ENCODE measurements around the gene PCDHGA5.
A peak's percentile ranks its signal among the peaks of the same experiment; 100 is the strongest.
"Not testable (repeated sequence)": the region's sequence is repeated elsewhere in the genome, so short reads cannot be mapped to it uniquely, and the experiment has no call there.

The PCDHGA5 gene

GRCh38 chr5:141354900-141355469 lies 9.0 kb upstream of the PCDHGA5 start, which contains the start of gene PCDHGA4:
Gene PCDHGA4 (plus strand): TSS chr5:141355021. CDS start chr5:141355108, 87 bp downstream.
- DNase-seq = no peak

- no peak for DNase-seq
Measured at GRCh38 chr5:141355641-141356040, 8.3 kb upstream of the PCDHGA5 start.

DNA sequence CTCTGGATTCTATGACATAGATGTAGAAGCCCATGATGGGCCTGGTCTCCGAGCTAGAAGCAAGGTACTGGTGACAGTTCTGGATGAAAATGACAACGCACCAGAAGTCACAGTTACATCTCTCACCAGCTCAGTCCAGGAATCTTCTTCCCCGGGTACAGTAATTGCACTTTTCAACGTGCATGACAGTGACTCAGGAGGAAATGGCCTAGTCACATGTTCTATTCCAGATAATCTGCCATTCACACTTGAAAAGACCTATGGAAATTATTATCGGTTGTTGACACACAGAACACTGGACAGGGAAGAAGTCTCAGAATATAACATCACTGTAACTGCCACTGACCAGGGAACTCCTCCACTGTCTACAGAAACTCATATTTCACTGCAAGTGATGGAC lies 7.8 kb upstream of the PCDHGA5 start:
- no peak for DNase-seq

DNA sequence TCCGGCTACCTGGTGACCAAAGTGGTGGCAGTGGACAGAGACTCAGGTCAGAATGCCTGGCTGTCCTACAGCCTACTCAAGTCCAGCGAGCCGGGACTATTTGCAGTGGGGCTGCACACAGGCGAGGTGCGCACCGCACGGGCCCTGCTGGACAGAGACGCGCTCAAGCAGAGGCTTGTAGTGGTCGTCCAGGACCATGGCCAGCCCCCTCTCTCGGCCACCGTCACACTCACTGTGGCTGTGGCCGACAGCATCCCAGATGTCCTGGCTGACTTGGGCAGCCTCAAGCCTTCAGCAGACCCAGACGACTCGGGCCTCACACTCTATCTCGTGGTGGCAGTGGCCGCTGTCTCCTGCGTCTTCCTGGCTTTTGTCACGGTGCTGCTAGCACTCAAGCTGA lies 7.0 kb upstream of the PCDHGA5 start:
- no peak for DNase-seq

DNA sequence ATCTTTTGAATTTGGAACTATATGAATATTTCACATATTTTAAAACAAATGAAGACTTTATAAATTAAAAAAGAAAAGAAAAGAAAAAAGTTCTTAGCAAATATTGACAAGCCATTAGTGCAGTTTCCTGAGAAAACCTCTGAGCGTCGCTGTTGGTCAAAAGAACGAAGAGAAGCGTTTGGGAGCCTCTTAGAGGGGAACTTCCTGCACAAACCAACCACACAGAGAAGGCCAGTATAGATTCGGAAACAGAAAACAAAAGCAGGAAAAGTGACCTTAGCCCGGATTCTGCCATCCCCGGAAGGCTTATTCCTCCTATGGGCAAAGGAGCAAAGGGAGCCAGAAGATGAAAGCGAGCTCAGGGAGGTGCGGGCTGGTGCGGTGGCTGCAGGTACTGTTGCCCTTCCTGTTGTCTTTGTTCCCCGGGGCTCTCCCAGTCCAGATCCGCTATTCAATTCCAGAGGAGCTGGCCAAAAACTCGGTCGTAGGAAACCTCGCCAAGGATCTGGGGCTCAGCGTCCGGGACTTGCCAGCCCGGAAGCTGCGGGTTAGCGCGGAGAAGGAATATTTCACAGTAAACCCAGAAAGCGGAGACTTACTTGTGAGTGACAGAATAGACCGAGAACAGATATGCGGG lies 4.1 kb upstream of the PCDHGA5 start, which contains the start of gene PCDHGB2:
Gene PCDHGB2, plus strand, starts transcription at position 205 of the 637 bp plus-strand sequence. Its CDS starts 142 bp downstream, at position 347.
- DNase-seq = peak; percentile 41

DNA sequence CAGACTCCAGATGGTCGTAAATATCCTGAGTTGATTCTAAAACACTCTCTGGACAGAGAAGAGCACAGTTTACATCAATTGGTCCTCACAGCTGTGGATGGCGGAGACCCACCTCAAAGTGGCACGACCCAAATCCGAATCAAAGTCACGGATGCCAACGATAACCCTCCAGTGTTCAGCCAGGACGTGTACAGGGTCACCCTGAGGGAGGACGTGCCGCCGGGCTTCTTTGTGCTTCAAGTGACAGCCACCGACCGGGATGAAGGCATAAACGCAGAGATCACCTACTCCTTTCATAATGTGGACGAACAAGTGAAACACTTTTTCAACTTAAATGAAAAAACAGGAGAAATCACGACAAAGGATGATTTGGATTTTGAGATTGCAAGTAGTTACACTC lies 3.3 kb upstream of the PCDHGA5 start:
- DNase-seq = no peak

DNA sequence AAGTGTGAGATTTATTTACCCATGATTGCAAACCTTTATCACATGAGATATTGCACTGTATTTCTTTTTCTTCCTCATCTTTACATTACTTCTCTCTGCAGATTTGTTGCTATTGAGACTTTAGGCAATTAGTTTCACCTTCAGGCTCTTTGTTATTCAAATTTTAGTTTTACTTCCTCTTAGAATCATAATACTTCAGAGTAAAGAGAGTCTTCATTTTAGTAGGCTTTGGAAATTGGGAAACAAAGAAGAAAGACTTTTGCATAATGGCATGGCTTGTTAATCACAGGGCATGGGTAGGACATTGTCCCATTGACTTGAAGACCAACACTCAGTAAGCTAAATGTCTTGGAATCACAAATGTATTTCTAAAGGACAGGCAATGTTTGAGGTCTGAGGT lies 1.2 kb upstream of the PCDHGA5 start:
- no peak for DNase-seq

GRCh38 chr5:141366016-141366896 lies 2.3 kb downstream of the PCDHGA5 start:
- no peak for DNase-seq

GRCh38 chr5:141369994-141370848 lies 6.3 kb downstream of the PCDHGA5 start, which contains the start of gene PCDHGB3:
Gene PCDHGB3 (plus strand): TSS chr5:141370242. CDS start chr5:141370395, 153 bp downstream.
- DNase-seq = peak; percentile 64

- DNase-seq = no peak
Measured at GRCh38 chr5:141371572-141372475, 7.9 kb downstream of the PCDHGA5 start.

GRCh38 chr5:141373673-141374317 lies 9.8 kb downstream of the PCDHGA5 start, which contains the start of gene PCDHGA6:
Gene PCDHGA6 (plus strand): TSS chr5:141373891. CDS start chr5:141374084, 193 bp downstream.
- DNase-seq = peak; percentile 38

DNA sequence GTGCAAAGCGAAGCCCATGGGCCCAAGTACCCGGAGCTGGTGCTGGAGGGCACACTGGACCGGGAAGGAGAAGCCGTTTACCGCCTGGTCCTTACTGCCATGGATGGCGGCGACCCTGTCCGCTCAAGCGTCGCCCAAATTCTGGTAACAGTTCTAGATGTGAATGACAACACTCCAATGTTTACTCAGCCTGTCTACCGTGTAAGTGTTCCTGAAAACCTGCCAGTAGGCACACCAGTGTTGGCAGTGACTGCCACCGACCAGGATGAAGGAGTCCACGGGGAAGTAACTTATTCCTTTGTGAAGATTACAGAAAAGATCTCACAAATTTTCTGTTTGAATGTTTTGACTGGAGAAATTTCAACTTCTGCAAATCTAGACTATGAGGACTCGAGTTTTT lies 10.7 kb downstream of the PCDHGA5 start:
- DNase-seq = no peak

DNA sequence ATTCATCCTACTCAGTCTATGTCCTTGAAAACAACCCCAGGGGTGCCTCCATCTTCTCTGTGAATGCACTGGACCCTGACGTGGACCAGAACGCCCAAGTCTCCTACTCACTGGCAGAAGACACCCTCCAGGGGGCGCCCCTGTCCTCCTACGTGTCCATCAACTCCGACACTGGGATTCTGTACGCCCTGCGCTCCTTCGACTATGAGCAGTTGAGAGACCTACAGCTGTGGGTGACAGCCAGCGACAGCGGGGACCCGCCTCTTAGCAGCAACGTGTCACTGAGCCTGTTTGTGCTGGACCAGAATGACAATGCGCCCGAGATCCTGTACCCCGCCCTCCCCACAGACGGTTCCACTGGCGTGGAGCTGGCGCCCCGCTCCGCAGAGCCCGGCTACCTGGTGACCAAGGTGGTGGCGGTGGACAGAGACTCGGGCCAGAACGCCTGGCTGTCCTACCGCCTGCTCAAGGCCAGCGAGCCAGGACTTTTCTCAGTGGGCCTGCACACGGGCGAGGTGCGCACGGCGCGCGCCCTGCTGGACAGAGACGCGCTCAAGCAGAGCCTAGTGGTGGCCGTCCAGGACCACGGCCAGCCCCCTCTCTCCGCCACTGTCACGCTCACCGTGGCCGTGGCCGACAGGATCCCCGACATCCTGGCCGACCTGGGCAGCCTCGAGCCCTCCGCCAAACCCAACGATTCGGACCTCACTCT lies 11.6 kb downstream of the PCDHGA5 start:
- not testable (repeated sequence) for DNase-seq

DNA sequence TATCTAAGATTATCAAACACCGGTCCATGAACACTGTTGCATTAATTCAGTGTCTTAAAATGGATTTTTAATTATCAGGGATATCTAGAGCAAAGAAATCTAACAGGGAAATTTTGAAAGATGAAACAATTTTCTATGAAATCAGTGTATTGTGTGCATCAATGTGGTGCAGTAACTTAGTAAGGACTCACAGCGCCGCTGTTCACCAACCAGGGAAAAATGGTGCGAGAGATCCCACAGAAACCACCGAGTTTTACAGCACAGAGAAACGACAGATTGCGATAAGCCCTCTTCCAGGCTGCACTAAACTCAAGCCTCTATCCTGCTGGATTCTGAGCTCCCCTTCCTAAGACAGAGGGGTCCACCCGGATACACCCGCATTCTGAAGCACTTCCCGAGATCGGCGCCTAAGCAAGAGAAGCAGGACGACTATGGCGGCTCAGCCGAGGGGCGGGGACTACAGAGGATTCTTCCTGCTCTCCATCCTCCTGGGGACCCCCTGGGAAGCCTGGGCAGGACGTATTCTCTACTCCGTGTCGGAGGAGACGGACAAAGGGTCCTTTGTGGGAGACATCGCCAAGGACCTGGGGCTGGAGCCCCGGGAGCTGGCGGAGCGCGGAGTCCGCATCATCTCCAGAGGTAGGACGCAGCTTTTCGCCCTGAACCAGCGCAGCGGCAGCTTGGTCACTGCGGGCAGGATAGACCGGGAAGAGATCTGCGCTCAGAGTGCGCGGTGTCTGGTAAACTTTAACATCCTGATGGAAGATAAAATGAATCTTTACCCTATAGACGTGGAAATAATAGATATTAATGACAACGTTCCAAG lies 18.7 kb downstream of the PCDHGA5 start, which contains the start of gene PCDHGA7:
Gene PCDHGA7, plus strand, starts transcription at position 274 of the 826 bp plus-strand sequence. Its CDS starts 158 bp downstream, at position 432.
- peak; percentile 44 for DNase-seq

DNA sequence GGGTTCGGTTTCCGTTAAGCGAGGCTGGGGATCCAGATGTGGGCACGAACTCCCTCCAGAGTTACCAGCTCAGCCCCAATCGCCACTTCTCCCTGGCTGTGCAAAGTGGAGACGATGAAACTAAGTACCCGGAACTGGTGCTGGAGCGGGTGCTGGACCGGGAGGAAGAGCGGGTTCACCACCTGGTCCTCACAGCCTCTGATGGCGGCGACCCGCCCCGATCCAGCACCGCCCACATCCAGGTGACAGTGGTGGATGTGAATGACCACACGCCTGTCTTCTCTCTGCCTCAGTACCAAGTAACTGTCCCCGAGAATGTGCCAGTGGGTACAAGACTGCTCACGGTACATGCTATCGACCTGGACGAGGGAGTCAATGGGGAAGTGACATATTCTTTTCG lies 19.4 kb downstream of the PCDHGA5 start:
- no peak for DNase-seq

- no peak for DNase-seq
Measured at GRCh38 chr5:141384471-141385267, 20.7 kb downstream of the PCDHGA5 start.

GRCh38 chr5:141387557-141388311 lies 23.8 kb downstream of the PCDHGA5 start, which contains the start of gene PCDHGB4:
Gene PCDHGB4 (plus strand): TSS chr5:141387698. CDS start chr5:141387885, 187 bp downstream.
- DNase-seq = peak; percentile 49
